Activated T-cell treated with anti-CD3 and anti-CD28 coated beads for 48 hours (primary cell): ENCODE results near the gene EXOC4.

Experiments used
- DNase-seq: peaks from one replicate; pipeline ENCODE4 v3.0.0-alpha.2; 2020; ENCODE audit warnings: low read depth

Gene EXOC4

GRCh38 chr7:133941496-133941895 lies 688.6 kb downstream of the EXOC4 start:
- DNase-seq: no peak

- DNase-seq: no peak
Observed at GRCh38 chr7:133945497-133945896, 692.6 kb downstream of the EXOC4 start.

GRCh38 chr7:133947458-133948254 lies 694.8 kb downstream of the EXOC4 start:
- no peak for DNase-seq

GRCh38 chr7:133948588-133948987 lies 695.7 kb downstream of the EXOC4 start:
- DNase-seq: no peak

- no peak for DNase-seq
Observed at GRCh38 chr7:133950855-133951254, 698.0 kb downstream of the EXOC4 start.

- no peak for DNase-seq
Observed at GRCh38 chr7:133955208-133955607, 702.3 kb downstream of the EXOC4 start.

GRCh38 chr7:133957845-133958244 lies 705.0 kb downstream of the EXOC4 start:
- no peak for DNase-seq

- DNase-seq: no peak
Observed at GRCh38 chr7:133958822-133959221, 705.9 kb downstream of the EXOC4 start.

- no peak for DNase-seq
Observed at GRCh38 chr7:133959505-133959904, 706.6 kb downstream of the EXOC4 start.

- DNase-seq: no peak
Observed at GRCh38 chr7:133961724-133962123, 708.8 kb downstream of the EXOC4 start.

- DNase-seq: no peak
Observed at GRCh38 chr7:133962646-133963045, 709.8 kb downstream of the EXOC4 start.

GRCh38 chr7:133963629-133964028 lies 710.8 kb downstream of the EXOC4 start:
- no peak for DNase-seq

GRCh38 chr7:133971625-133972024 lies 718.7 kb downstream of the EXOC4 start:
- no peak for DNase-seq

GRCh38 chr7:133973710-133974109 lies 720.8 kb downstream of the EXOC4 start:
- no peak for DNase-seq

- no peak for DNase-seq
Observed at GRCh38 chr7:133975130-133975529, 722.3 kb downstream of the EXOC4 start.

GRCh38 chr7:133976140-133976539 lies 723.3 kb downstream of the EXOC4 start:
- DNase-seq: no peak

GRCh38 chr7:133977409-133978274 lies 724.8 kb downstream of the EXOC4 start:
- no peak for DNase-seq

- DNase-seq: no peak
Observed at GRCh38 chr7:133978502-133979295, 725.8 kb downstream of the EXOC4 start.

- DNase-seq: no peak
Observed at GRCh38 chr7:133980804-133981203, 727.9 kb downstream of the EXOC4 start.

- DNase-seq: no peak
Observed at GRCh38 chr7:133983685-133984419, 731.0 kb downstream of the EXOC4 start.

GRCh38 chr7:133985300-133985699 lies 732.4 kb downstream of the EXOC4 start:
- DNase-seq: no peak

- no peak for DNase-seq
Observed at GRCh38 chr7:133987582-133987981, 734.7 kb downstream of the EXOC4 start.
